ENCODE results near the gene CLSTN2.

The CLSTN2 gene

DNA sequence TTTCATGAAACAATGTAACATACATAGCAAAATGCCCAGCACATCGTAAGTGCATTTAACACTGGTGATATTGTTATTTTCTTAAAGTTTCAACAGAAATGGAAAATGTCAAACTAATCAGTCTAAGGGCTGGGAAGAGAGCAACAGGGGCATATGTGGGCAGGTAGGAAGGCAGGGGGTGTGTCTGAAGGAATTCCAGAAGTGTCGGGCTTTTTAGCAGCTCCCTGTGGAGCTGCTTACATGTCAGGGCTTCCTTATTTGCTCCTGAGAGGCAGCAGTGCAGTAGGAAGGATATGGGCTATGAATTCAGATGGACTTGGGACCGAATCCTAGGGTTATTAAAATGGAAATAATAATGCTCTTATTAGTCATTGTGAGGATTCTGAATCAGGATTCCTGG is 311.6 kb downstream of the CLSTN2 start:
- no peak for DNase-seq

DNA sequence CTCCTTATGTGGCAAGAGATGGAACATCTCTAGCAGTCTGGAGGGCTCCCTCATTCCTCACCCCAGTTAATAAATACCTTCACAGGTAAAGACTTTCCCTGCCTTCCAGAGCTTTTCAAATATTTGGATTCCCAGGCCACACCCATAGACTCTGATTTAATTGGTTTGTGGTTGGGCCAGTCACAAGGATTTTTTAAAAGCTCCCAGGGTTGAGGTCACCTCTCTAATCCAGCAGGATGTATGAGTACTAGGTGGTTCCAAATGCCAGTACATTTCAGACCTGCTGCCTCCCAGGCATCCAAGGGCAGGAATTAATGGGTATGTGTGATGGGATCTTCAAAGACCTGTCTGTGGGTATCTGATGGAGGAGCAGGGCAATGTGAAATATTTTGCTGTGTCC is 312.8 kb downstream of the CLSTN2 start:
- no peak for DNase-seq

DNA sequence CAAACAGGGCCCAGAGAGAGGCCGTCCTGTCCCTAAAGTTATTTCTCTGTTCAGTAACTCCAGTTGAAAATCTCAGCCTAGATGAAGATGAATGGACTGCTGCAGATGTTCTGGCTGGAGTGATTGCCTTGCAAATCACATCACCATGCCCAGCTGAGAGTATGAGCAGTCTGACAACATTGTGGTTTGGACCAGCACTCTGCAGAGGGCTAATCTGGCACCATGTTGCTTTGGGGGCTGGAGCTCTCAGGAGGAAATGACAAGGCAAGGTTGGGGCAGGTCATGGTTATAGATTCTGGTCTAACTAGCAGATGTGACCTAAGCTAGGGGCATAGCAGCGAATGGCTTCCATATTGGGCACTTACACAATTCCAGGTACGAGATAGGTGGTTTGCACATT is 314.2 kb downstream of the CLSTN2 start:
- no peak for DNase-seq

DNA sequence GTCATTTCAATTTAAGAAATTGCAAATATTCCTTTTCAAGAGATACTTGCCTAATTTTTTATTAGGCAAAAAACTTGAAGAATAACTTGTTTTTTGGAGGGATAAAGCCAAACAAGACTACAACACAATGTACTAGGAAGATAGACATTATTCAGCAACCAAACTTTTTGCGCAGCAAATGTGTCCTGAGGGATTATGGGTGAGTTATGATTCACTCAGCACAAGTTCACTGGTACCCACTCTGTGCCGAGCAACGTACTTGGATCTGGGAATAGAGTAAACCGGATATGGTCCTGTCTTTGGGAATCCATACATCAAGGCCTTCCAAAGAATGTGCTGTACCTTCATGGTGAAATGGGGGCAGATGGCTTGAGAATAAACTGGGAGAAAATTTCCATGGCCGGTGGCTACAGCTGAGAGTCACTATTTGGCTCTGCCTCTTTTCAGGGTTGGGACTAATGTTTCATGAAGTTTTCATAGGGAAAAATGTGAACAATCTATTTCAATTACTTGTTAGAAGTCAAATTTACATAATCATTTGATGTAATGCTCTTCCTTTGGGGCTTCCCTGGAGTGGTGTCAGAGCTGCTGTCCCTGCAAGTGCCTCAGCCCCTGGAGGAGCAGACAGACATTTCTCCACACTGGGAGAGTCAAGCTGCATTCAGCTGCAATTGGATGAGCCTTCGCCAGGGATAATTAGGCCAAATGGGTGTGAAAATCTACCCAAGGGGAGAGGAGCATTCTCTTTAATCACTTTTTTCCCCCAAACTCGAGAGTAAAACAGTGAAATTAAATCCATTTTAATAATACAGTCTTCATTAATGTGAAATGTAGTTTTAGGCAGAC is 315.2 kb downstream of the CLSTN2 start:
- no peak for DNase-seq

DNA sequence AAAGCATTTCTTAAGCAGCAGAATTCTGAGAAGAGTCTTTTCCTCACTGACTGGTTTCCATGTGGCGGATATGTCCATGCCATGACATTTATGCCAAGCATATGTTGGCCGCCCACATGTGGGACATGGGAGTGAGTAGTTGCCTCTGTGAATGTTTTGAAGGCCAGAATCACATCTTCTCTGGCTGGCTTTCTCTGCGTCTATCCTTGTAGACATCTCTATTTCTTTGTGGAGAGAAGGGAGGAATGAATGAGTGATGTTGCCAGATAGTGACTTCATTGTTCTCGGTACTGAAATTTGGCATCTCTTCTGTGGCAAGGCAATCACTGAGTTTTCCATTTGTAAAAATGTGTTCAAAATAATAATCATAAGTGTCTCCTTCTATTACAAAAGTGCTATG is 316.0 kb downstream of the CLSTN2 start:
- DNase-seq: no peak

DNA sequence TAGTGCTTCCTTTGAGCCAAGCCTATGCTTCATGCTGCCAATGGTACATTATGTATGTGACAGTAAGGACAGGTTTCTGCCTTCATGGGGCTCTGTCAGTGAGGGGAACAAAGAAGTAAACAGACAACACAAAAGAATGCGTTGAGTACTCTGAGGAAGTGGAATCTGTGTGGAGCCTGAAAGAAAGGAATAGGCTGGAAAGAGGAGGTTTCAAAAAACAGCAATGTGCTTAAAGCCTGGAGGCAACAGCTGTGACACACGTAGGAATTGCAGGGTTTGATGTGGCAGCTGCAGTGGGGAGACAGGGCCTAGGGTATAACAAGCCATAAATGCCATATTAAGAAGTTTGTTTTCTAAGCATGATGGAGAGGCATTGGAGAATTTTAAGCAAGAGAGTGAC is 316.7 kb downstream of the CLSTN2 start:
- no peak for DNase-seq

DNA sequence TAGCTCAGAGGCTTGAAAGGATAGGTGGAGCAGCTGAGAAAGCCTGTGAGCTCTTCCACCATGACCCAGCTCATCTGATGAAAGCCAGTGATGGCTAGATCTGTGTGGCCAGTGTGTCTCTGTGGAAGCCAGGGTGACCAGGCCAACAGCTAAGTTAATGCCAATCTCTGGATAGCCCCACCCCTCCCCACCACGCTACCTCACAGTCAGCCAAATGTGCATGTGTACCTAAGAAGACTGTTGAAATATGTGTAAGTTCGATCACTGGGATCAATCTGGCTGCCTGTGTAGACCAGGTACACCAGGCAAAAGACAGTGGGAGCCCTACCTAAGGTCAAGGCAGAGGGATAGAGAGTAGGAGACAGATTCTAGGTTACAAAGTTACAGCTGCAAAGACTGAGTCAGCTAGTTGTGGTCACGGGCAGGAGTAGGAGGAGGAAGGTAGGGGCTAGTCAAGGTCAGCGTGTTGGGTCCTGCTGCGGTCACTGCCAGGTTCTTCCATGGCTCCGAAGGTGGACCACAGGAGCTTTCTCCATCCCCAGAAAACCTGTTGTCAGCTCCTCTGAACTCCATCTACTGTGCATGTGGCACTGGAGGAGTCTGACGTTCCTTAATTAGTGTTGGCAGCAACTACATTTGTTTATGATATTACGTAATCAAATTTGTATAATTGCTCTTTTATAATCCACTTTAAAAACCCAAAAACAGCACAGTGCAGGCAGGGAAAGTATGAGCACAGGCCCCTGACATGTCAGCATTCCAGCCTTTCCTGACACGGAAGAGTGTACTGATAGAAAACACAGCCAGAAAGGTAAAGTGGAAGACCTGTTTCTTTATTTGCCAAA is 318.0 kb downstream of the CLSTN2 start:
- no peak for DNase-seq

DNA sequence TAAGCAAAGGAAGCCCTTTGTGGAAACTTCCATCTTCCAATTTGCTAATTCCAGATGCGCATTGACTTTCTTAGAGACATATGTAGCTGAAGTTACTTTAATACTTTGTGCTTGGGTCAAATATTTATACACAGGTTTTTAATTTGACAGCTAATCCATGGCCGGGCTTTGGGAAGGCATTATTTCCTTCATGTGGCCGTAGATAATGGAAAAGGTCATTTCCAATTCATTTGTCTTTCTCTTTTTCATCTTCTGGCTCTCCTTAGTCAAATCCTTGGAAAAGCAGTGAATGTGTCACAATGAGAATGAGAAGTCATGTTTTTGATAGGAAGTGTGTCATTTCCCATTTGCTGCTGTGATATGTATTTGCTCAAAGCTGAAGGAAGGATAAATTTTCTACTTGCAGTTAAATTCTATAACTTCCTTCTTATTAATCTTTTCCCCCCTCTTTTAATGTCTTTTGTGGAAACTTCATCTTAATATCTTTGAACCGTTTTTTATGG is 323.3 kb downstream of the CLSTN2 start:
- no peak for DNase-seq

DNA sequence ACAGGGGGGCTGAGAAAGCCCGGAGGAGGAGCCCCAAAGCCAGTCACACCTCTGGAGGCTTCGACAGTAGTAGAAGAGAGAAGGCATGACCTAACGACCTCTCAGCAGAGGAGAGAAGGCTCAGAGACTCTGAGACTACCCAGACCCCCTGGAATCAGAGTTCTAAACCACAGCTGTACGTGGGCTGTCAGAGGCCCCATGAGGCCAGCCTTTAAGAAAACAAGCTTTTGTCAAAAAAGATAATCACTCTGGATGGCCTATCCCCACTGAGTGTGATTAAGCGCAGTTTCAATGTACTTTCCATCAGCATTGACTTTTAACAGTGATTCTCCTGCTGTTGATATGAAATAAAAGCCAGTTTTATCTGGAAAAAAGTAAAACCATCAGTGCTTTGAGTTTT is 330.3 kb downstream of the CLSTN2 start:
- DNase-seq: no peak

DNA sequence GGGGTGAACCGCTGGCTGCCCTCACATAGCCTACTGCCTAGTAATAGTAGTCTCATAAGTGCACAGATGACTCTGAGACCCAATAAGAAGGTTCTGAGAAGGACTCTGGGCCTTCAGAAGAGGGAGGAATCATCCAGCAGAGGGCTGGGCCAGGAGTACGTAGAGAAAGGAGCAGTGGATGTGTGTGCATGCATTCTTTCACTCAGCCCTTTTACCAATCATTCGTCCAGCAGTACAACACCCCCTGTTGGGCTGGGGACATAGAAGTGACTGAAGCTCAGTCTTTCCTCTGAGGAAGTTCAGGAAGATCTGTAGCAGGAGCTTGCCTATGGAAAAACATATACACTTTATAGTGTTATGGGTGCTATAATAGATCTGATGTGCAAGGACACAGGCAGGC is 333.1 kb downstream of the CLSTN2 start:
- no peak for DNase-seq

DNA sequence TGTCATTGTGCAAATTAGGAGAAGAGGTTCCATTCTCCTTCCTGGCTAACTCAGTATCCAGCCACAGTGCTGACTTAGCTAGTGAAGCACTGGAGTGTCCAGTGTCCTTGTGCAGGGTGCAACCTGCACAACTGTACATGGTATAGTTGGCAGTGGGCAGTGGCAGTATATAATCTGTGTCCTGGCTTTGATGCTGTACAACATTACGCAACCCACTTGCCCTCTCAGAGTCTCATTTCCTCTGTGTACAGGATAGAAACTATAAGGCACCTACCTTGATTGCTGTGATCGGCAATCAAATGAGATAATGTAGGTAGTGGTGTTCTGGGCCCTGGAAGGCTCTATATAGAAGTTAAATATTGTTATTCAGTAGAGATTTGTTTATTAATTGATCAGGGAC is 333.6 kb downstream of the CLSTN2 start:
- DNase-seq: no peak

DNA sequence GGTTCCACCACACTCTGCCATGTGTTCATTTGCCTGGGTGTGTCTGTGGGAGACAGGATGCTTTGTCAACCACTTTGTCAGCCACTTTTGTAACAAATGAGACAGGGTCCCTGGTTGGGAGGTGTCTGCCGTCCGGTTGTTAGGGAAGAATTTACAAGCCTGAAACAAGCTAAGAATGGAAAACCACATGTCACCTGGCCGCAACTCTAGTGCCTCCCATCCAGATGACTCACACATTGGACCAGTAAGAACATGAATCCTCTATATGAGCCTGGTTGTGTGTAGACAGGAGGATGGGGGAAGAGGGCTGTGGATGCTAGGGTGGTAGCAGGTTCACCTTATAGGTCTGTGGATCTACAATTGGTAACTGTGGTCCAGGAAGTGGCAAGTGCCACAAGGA is 335.3 kb downstream of the CLSTN2 start:
- no peak for DNase-seq

DNA sequence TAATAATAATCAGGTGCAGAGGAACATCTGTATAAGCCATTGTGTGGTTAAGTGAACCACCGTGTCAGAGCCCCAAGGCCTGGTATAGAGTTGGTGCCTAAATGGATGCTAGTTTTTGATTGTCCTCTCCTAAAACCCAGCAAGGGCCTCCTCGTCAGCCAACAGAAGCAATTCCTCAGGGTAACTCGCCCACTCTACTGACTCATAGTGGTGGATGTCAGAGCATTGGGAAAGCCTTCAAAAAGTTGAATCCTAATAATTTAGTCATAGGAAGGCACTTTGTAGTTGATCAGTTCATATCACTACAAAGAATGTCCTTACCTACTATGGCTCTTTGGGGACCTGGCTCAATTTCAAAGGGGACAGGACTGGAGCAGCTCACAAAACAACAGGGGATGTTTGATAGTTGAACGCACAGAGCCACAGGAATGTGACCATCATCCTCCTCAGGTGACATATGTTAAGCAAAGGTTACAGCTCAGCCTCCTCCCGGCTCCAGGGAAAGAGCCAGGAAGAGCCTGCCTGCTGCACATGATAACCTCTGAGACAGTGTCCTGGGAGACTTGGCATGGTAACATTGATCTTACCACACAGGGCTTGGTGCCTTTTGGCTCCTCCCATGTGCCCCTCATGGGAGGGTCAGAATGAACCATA is 338.7 kb downstream of the CLSTN2 start:
- no peak for DNase-seq

DNA sequence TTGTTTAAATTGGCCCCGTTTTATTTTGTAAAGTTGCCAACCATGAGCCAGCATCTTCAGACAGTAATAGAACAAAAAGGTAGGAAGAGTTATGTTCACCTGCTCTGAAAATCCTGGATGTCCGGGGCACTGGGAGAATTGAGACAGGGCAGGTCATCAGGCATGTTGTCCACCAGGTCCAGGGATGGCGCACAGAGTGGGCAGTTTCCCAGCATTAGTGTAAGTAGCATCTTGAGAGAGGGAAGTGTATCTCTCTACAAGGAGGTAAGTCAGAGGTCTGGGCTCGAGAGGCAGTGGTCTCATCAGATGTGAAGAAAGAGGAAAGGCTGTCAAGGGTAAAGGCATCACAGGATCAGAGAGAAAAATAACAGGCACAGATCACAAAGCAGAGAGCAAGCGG is 339.4 kb downstream of the CLSTN2 start:
- no peak for DNase-seq

DNA sequence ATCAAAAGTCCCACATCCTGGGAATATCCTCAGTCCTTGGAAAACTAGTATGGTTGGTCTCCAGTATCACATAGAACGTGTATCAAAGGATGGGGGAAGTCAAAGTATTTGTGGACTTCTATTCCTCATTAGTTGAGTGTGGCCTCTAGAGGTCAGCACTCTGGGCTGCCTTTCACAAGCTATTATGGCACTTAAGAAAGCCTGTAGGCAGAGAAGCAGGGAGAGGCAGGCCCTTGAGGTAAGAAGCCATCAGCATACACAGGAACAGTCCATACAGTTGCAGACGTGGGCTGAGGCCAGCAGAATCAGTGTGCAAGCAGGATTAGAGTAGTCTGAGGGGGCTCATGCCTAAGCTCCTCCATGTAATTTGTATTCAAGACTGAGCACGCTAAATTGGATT is 341.7 kb downstream of the CLSTN2 start:
- no peak for DNase-seq

DNA sequence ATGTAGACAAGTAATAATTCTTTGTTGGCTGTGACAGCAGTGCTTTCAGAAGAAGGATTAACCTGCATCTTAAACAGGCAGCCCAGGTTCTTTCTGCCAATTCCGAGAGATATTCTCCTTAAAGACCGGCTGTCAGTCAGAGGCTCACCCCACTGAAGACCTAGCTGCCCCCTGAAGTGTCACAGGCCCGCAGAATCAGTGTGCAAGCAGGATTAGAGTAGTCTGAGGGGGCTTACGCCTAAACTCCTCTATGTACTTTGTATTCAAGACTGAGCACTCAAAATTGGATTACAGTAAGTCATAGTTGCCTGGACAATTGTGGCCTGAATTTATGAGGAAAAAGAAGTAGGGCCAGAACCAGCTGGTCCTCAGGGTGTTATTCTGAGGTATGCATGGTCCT is 342.9 kb downstream of the CLSTN2 start:
- no peak for DNase-seq

DNA sequence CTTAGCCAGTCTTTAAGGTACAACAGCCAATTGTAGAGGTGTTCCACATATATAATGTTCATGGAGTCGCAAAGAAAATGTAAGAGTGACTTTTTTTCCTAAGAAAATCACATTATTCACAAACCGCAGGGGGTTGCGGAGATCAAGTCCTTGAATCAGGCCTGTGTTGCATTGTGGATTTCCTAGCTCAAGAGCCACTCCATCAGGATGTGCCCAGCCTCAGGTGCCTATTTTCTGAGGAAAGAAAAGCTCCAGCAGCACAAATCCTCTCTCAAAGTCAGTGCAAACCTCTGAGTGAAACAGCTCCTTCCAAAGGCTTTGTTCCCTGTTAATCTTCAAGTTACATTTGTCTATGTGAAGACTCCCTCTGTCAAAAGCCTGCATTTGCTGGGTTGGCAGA is 349.4 kb downstream of the CLSTN2 start:
- DNase-seq: no peak

DNA sequence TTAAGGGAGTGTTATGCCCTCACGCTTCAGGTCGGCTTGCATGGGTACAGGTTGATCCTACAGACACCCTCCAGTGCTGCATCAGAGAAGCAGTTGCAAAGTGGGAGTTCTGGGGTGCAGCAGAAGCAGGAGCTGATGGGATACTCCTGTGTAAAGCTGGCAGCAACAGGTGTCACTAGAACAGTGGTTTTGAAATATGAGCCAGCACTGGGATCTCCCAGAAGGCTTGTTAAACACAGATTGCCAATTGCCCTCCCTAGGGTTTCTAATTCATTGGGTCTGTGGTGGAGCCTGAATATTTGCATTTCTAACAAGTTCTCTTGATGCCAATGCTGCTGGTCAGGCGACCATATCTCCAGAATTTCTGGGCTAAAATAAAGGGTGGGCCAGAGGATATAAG is 350.4 kb downstream of the CLSTN2 start:
- DNase-seq: no peak

DNA sequence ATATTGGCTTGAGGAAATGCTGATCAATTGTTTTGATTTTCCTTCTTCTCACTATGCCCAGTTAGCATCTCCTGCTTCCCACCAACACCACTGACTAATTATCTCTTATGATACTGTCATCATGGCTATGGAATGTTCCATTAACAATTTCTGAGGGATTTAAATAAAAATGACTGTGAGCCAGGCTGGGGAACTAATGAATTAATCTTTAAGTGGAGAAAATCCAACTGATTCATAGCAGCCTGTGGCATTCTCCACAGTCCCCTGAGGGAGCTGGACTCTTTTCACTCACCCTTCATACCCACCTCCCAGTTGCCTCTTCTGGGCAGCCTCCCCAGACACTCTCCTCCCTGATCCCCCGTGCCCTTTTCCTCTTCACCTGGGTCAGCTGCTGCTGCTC is 353.6 kb downstream of the CLSTN2 start:
- no peak for DNase-seq

DNA sequence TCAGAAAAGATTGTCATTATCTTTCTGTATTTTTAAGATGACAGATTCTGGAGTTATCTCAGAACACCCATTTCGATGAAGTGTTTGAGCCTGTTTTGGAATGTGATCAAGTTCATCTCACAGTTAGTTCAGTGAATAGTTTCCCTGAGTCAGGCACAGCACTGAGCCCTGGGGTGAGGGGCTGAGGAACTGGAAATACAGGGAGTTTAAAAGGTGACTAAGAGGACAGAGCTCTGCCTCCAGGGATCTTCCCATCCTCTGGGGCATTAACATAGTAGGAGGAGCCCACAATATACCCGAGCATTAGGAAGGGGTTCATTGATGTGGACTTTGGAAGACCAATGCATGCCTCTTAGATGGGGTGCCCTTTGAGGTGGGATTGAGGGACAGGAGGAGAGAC is 355.1 kb downstream of the CLSTN2 start:
- no peak for DNase-seq

DNA sequence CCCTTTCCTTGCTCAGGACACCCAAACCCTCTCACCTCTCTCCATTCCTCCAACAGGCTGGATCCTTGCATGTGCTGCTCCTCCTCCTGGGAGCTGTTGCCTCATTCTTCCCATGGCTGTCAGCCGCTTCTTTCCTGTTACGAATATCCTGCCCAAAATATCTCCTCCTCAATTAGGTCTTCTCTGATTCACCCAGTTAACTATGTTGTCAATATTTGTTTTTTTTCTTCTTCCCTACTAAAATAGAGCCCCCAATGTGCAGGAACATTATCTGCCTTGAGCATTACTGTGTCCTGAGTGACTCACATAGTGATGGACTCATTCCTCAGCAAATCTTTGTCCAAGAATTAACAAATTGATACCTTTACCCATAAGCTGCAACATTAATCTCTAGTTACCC is 357.2 kb downstream of the CLSTN2 start:
- no peak for DNase-seq

DNA sequence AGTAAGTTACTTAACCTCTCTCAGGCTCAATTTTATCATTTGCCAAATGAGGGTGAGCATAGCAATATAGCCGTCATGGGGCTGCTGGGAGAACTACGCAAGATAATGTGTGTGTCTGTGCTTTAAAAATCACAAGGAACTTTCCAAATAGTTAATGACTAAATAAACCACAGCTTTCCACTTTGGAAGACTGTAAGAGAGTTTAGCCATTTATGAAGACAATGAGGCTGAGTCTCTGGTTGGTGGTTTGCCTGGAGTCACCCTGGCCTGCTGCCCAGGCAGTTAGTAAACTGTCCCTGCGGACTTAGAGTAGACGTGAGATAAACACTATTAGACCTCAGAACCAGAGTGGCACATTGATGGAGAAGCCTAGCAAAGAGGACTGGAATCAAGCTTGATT is 357.7 kb downstream of the CLSTN2 start:
- no peak for DNase-seq

DNA sequence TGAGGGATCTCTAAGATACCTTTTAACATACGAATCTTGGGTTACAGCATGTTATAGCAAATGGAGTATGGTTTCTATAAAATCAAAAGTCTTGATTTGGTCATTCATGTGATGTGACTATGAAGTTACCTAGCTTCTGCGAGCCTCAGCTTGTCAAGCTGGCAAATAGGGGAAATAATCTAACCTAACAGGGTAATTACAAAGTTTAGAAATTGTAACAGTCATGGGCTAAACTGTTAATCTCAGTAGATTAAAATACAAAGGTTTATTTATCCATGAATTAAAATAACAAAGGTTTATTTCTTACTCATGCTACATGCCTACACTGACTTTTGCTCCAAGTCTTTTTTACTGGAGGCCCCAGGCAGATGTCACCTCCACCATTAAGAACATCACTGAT is 359.1 kb downstream of the CLSTN2 start:
- no peak for DNase-seq

Data from activated CD4-positive, alpha-beta T cell treated with anti-CD3 and anti-CD28 coated beads, Interleukin-2, amount 50 U/mL, for 1 hour (primary cell).